Fibroblast of villous mesenchyme (primary cell): Measurements from ENCODE around the gene RBM6. TPM values are rescaled to one million over a fixed set of nuclear protein-coding genes. Genes with fewer than 3 reads are reported as not detected.

Source experiments
- DNase-seq: peaks from one replicate; pipeline ENCODE4 v3.0.0-alpha.2; 2010; ENCODE audit warnings: low read depth
- H3K4me3 ChIP-seq: 2 replicates; pipeline ENCODE4 v1.5.1; 2011; ENCODE audit warnings: low read depth, mild to moderate bottlenecking, low read length
- CTCF ChIP-seq: IDR thresholded peaks from 2 replicates; pipeline ENCODE4 v1.5.1; 2012; ENCODE audit warnings: low read depth, mild to moderate bottlenecking, low read length; ENCODE audit not compliant: insufficient read depth
- total RNA-seq: library from RNA; depleted of rRNA; stranded (reverse); fragments of >200 nt; gene quantifications from 2 replicates; pipeline ENCODE4 v1.2.3, GENCODE V29; 2012

The RBM6 gene
- total RNA-seq, 1 donor = 61.7 TPM

- no peak for DNase-seq
- no peak for TF ChIP-seq CTCF
- H3K4me3 ChIP-seq = no peak overlapping the region
Observed at GRCh38 chr3:50102558-50102957, 162.6 kb downstream of the RBM6 start.

- TF ChIP-seq CTCF = no peak
- no peak overlapping the region for H3K4me3 ChIP-seq
- no peak for DNase-seq
Observed at GRCh38 chr3:50111757-50112156, 171.8 kb downstream of the RBM6 start.

GRCh38 chr3:50112462-50112861 is 172.5 kb downstream of the RBM6 start:
- no peak for TF ChIP-seq CTCF
- no peak for DNase-seq
- H3K4me3 ChIP-seq = no peak overlapping the region

GRCh38 chr3:50117120-50117519 is 177.2 kb downstream of the RBM6 start:
- no peak overlapping the region for H3K4me3 ChIP-seq
- no peak for DNase-seq
- TF ChIP-seq CTCF = no peak

GRCh38 chr3:50118237-50118636 is 178.3 kb downstream of the RBM6 start:
- no peak overlapping the region for H3K4me3 ChIP-seq
- no peak for TF ChIP-seq CTCF
- no peak for DNase-seq

- no peak for TF ChIP-seq CTCF
- no peak overlapping the region for H3K4me3 ChIP-seq
- DNase-seq = no peak
Observed at GRCh38 chr3:50119786-50120185, 179.8 kb downstream of the RBM6 start.

GRCh38 chr3:50120364-50121071 is 180.6 kb downstream of the RBM6 start:
- no peak overlapping the region for H3K4me3 ChIP-seq
- no peak for TF ChIP-seq CTCF
- DNase-seq = no peak
